DMS53 (cell line): ENCODE data around the gene SNRPA1.
"Not testable (repeated sequence)": the region's sequence is repeated elsewhere in the genome, so short reads cannot be mapped to it uniquely, and the experiment has no call there.

Experiments used
- DNase-seq: peaks from one replicate; lab custom pipeline; 2025; lab: John Stamatoyannopoulos, UW

The SNRPA1 gene

DNA sequence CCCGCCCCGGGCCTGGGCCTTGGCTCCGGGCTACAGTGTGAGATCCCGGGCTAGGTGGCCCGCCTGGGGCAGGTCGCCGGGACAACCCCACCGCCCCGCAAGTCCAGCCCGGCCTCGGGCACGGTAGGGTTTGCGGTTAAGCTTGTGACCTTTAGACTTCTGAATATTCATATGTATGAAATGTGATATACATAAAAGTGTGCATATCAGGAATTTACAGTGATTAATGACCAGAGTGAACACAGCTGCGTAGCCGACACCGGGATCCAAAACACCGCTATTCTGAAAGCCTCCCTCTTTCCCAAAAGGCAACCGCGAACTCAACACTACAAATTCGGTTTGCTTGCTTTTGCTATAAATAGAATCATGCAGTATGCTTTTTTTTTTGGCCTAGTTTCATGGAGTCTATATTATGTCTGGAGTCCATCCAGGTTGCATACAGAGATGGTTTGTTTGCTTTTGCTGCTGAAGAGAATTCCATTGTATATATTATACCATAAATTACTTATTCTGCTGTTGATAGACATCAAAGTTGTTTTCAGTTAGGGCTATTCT is 636 bp upstream of the SNRPA1 start:
- peak; percentile 72 for DNase-seq

DNA sequence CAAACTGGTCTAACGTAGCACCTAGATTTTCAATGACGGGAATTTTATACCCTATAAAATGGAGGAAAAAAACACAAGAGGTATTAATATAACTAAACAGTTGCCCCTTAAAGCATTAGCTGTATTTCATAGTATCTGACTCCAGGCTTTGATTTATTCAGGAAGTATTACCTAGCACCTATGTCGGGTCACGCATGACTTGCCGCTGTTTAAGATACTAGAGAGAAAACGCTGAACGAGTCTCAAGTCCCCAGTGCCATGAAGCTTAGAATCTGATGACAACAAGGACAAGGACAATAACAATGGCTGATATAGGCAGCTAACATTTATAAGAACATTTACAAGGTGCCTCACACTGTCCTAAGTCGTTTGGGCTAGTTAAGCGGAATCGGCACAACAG is 1.9 kb downstream of the SNRPA1 start:
- peak; percentile 8 for DNase-seq

DNA sequence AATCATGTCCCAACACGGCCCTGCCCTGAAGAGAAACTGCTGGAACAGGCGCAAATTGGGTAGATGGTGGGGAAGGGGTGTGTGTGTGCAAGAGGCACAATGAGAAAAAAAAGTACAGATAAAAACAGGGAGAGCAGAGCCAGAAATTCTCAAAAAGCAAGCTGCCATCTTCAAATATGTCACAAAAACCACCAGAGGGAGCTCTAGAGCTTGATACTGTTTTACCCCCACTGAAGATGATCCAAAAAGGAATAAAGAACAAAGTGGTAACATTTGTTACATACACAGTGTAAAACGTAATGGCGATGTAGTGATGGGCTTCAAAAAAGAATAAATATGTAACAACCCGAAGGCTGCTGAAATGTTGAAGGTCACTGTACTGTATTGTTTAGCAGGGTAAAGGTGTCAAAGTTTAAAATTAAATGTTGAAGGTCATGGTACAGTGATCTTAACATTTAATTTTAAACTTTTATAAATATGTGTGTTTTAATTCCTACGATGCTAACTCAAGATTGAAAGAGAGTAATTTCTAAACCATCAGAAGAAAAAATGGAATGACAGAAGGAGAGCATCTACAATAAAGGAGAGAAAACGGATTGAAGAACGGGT is 6.0 kb downstream of the SNRPA1 start:
- peak; percentile 74 for DNase-seq

DNA sequence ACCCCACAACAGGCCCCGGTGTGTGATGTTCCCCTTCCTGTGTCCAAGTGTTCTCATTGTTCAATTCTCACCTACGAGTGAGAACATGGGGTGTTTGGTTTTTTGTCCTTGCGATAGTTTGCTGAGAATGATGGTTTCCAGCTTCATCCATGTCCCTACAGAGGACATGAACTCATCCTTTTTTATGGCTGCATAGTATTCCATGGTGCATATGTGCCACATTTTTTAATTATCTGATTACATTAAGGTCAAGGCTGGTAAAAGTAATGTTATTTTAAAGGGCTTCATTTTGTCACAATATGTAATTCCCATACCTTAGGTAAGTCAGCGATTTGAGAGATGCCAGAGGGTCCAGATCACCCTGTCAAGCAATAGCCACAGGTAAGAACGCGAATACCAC is 7.7 kb downstream of the SNRPA1 start:
- not testable (repeated sequence) for DNase-seq

DNA sequence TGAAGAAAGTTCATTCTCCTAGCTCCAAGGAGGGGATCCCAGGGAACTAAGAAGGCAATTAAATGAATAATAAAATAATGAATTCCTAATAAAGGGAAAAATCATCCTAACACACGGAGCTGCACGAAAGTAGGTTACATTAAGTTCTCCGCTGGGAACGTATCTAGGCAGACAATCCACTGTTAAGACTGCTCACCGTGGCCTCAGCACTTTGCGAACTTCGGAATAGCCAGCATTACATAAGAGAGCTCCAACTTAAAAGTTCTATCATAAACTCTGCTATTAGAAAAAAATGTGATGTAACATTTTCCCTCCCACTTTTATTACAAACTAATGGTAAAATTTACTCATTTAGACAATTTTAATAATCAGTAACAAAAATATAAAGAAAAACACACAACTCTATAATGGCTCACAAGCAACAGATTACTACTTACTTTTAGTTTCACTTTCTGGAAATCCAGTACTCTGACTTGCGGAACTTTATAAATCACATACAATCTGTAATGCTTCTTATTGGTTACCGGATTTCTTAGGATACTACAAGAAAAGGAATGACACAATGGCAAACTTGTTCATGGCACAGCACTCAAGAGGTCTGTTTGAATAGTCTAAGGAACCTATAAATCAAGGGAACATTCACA is 8.5 kb downstream of the SNRPA1 start:
- DNase-seq = no peak

DNA sequence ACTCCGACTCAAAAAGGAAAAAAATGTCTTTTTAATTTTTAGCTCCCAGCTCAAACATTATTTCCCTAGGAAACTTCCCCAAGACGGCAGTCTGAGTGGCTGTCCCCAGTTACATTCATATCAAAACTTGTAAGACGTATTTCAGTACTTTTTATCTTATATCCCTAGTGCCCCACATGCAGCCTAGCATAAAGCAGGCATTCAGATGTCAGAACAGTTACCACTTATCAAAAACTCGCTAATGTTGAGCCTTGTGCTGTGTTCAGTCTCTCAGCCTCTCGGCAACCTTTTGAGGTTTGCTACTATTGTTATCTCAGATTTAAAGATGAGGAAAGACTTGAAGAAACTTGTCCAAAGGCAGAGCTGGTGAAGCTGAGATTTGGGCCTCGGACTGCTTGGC is 11.1 kb downstream of the SNRPA1 start:
- no peak for DNase-seq

DNA sequence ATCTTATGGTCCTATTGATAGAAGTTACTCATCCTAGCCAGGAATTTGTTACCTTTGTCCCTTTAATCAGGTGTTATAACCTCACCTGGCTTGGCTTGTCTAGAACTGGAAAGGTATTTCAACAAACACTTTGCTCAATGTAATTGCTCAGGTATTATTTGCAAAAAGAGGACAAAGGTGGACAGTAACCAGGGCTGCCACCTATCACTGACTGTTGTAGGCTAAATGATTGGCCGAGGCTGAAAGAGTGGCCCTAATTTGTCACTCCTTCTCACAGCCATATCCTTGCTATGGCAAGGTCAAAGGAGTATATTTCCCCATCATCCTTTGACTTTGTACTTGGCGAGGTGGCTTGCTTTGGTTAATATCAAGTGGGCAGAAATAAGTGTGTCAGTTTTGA is 15.0 kb downstream of the SNRPA1 start:
- DNase-seq = no peak

DNA sequence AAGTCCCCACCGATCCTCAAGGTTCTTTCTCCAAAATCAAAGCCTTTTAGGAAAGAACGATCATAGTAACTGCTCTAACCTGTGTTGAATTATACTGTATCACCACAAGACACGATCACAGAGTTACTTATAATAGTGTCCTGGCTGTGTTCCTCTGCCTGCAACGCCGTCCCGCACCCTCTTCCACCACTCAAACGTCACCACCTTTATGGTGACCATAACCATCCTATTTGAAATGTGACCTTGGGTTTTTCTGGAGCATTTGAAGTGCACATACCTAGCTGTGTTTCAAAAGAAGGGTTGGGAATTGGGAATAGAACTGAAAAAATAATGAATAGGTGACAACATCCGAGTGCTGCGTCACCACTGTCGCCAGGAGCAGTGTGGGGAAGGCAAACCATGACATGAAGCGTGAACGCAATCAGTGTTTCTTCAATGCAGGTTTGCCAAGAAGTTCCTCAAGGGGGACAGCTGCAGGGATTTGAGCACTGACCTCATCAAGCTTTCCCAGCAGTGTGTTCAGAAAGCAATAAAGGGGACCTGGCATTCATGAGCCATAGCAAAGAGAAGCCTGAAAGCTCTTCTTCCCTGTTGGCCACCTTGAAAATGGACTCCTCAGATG is 17.0 kb downstream of the SNRPA1 start:
- DNase-seq = peak; percentile 71

DNA sequence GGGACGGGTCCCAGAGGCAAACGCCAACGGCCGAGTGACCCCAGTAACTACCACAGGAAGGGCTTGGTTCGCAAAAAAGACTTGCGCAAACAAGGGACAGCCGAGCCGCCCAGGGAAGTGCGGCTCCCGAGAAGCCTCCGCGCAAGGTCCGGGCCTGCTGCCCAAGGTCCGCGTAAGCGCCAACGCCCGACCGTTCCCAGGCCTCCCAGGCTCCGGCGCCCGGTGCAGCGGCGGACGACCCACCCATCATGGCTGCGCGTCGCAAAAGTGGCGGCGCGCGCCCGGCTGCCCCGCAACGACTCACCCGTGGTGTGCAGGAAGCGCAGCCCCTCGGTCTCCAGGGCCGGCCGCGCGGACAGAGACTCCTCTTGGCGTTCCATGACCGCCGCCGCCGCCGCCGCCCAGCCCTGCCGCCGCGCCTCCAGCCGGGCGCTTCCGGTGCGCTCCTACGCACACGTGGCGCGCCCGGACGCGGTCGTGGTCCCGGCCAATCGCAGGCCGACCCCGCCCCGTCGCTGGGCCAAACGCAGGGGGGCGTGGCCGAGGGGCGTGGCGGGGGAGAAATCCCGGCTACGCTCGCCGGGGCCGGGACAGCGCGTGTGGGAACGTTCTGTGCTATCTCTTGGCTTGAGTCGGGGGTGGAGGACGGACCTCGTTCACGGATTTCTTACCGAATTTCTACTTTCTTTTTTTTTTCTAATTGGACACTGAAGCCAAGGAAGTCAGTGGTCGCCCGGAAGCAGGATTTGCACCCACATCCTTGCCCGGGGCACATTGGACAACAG is 17.8 kb downstream of the SNRPA1 start, which contains the start of gene SELENOS:
Gene SELENOS, minus strand, starts transcription at position 448 of the 785 bp plus-strand sequence. Its CDS starts 68 bp downstream, at position 380.
- DNase-seq = peak; percentile 94

DNA sequence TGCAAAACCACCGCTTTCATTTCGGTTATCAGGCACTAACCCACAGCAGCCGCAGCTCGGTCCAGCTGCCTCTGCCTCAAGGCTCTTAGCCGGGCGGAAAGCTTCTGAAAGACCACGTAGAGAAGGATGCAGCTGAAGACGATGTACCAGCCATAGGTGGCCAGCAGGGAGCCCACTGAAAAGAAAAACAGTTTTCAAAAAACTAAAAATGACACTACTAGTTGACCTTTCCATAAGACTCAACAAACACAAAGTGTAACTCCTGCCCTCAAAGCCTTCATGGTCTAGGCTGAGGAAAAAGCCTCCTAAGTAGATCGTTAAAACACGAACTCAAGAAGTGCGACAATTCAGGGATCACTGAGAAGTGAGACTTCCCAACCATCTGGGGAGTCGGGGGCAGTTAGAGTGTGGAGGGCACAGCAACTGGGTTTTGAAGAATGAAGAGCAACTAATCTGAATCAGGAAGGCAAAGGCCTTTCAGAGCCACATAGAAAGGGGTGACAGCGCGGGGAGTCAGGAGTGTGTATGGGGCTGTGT is 18.5 kb downstream of the SNRPA1 start:
- peak; percentile 48 for DNase-seq

DNA sequence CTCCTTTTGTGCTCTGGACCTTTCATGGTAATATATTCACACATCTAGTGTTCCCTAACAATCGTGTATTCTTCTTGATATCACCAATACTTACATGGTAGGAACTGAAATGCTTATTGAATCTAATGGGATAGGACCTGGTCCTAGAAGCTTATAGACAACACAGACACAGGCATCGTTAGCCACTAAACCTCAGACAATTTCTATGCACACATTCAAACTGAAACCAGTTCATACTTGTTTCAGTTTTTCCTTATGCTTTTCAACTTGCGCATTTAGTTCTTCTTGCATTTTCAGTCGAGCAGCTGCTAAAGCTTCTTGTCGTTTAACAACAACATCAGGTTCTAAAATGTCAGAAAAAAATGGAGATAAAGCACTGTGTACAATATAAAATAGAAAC is 20.0 kb downstream of the SNRPA1 start:
- DNase-seq = no peak

DNA sequence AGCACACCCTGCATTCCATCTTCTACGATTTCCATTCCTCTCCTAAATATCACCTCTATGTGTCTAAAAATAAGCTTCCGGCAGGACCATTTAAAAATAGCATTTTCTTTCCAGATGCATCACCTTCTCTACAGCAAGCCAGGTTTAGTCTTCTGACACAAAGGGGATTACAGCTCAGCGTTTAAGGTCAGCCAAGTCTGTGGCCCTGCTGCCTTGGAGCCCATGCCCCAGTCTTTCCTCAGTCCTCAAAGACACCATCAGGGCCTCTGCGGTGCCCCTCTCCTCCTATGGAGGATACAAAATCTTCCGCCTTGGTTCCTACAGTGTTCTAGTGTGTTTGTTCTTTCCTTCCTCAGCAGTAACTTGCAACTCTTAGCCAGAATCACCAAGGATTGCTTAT is 21.5 kb downstream of the SNRPA1 start:
- DNase-seq = no peak

DNA sequence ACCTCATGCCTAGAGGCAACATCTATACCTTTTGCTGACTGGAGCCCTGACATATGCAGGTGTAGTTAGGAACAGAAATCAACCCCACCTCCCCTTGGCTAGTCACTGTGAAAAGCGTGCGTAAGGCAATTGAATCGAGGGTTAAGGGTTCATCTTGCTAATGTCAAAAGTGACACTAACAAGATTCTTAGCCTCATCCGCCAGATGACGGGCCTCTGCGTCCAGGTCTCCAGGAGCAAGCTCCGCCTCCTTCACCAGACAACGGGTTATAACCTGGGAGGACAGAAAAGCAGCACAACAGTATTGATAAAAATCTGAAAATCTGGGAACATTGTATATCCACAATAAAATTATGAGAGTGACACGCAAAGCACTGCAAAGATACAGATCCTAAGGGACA is 22.5 kb downstream of the SNRPA1 start:
- no peak for DNase-seq

DNA sequence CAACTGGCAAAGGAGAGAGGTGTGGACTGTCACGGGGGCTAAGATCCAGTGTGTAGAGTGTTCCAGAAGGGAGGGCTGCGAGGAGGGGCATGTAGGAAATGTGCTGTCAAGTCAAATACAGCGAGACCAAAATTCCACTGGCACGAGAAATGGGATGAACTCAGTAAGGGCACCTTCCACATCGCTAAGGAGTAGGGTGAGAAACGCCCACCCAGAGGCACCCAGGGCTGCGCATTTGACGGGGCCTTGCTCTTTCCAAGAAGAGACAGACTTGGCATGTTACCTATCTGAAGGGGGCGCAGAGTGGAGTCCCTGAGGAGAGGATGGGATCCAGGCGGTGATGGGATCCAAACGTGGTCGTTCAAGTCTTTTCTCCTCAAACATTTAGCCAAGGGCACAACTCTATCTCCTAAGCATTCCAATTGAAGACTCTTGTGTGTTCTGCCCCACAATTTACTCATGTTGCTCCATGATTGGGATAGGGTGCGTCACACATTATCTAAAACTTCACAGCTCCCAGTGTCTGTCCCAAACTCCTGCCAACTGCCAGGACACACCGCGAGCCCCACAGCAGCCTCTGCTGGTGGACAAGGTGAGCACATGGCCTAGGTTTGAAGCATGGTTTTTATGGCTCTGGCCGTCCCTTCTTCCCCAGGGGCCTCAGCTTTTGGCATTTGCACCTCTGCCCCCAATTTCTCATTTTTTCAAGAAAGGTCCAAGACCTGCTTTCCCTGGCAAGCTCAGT is 25.4 kb downstream of the SNRPA1 start:
- DNase-seq = peak; percentile 37

DNA sequence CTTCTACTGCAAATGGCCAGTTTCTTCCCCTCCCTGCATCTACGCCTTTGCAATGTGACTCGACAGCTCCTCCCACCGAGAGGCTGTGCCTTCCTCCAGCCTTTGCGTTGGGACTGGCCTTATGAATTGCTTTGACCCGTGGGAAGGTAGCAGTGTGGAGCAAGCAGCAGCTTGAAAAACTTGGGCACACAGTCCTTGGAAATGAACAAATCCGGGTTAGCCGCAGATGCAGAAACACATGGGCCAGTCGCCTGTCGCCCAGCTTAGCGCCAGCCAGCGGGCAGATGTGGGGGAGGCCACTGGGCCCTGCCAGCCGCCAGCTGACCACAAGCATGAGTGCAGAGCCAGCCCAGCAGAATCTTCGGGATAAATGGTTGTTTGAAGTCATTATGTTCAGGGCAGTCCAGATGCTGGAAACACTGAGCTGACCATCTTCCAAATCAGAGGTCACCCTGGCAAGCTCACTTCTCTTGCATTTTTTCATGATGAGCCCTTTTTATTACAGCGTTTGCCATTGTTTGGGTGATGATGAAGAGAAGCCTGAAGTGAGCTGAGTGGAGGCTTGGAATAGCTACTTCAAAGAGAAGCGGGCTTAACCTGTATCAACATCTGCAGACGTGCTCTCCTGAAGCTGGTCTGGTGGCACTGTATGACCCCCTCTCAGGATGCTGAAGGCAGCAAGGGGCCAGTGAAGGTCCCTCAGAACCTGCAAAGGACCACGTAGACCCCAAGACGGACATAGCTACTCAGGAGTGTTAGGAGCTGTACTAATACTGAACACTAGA is 27.5 kb downstream of the SNRPA1 start:
- peak; percentile 47 for DNase-seq

DNA sequence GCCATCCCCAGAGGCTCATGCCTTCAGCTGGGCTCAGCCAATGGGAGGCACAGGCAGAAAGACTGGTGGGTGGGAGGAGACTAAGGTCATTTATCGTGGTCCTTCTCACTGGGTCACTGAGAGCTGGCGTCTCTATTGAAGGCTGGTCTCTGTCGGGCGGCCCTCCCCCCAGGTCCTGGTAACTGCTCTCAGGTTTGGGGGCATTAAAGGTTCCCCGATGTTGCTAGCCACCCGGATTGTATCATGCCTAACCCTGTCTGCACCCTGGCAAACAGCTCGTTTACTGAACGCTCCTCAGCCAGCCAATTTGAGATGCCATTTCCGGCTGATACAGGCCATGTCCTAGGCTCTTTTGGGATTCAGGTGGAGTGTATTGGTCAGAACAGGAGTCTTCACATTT is 28.3 kb downstream of the SNRPA1 start:
- DNase-seq = no peak

DNA sequence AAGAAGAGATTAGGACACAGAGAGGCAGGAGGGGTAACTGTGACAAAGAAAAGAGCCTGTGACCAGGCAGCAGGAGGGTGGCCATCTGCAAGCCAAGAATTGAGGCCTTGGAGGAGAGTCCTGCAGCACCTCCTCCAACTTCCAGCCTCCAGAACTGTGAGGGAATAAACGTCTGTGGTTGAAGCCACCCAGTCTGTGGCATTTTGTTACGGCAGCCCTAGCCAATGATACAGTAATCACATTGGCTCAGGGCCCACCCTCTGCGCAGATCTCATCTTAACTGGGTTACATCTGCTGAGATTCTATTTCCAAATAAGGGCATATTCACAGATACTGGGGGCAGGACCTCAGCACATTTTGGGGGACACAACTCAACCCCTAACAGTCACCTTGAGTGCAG is 29.0 kb downstream of the SNRPA1 start:
- no peak for DNase-seq

DNA sequence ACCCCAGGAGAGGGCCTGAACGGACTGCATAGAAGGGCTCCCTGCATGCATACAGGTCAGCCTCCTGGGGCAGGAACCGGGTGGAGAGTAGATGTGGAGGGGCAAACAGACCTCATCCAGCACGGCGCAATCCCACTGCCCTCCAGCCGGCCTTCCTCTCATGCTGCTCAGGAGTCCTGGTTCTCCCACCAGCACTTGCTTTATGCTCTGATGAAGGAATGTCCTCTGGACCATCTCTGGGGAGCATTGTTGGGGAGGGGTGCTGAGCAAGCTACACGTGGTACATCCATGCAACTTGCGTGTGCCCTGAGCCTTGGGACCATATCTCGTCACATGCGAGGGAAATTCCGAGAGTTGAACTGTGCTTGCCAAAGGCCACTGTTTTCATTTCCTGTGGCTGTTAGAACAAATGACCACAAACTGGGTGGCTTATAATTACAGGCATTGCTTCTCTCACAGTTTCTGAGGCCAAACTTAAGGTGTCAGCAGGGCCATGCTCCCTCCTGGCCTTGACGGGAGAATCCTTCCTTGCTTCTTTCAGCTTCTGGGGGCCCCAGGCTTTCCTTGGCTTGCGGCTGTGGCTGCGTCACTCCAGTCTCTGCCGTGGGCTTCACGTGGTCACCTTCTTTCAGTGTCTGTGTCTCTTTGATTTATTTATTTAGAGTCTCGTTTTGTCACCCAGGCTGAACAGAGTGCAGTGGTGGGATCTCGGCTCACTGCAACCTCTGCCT is 30.0 kb downstream of the SNRPA1 start:
- no peak for DNase-seq

DNA sequence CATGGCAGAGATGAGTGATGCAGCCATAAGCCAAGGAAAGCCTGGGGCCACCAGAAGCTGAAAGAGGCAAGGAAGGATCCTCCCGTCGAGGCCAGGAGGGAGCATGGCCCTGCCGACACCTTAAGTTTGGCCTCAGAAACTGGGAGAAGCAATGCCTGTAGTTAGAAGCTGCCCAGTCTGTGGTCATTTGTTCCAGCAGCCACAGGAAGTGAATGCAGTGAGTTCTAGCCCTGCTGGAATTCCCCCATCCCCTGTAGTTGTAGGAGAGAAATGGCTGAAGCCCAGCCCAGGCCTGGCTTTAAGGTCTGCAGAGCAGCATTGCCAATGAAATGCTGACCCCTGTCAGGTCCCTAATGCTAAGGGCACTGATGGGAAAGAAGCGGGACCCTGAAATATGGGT is 31.0 kb downstream of the SNRPA1 start:
- DNase-seq = no peak

DNA sequence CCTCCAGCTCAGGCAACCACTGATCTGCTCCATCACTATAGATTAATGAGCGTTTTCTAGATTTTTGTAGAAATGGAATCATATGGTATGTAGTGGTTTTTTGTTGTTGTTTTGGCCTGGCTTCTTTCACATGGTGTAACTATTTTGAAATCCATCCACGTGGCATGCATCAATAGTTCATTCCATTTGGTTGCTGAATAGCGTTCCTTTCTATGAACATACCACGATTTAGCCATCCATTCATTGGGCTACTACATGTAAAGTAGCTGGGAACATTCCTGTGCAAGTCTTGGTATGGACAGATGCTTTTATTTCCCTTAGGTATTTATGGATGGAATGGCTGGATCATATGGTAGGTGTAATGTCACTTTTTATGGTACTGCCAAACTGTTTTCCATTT is 32.5 kb downstream of the SNRPA1 start:
- no peak for DNase-seq
